Liver (tissue), 9 donors: Measurements from ENCODE around the gene PAQR4. TPM values are rescaled to one million over a fixed set of nuclear protein-coding genes. Genes with fewer than 3 reads are reported as not detected.

ENCODE experiments used
- DNase-seq: peaks from one replicate; pipeline ENCODE4 v3.0.0-alpha.2; 2017; ENCODE audit warnings: low spot score
- H3K27ac ChIP-seq, 2 donors: one replicate each; pipeline ENCODE4 v1.7.0; 2013; ENCODE audit warnings: inconsistent platforms in 2 of 2, low read length in 2 of 2, control low read depth in 1 of 2, low read depth in 1 of 2, mild to moderate bottlenecking in 1 of 2
- H3K27me3 ChIP-seq, 4 donors: one replicate each; pipeline versions ENCODE4 v1.6.1 to v1.7.0; 2013; ENCODE audit warnings: low read length in 3 of 4, inconsistent platforms in 1 of 4, mild to moderate bottlenecking in 1 of 4, moderate library complexity in 1 of 4; ENCODE audit not compliant: control insufficient read depth in 4 of 4, insufficient read depth in 4 of 4
- H3K36me3 ChIP-seq, 4 donors: one replicate each; pipeline versions ENCODE4 v1.6.1 to v1.7.0; 2013; ENCODE audit warnings: low read length in 3 of 4, mild to moderate bottlenecking in 3 of 4, low read depth in 1 of 4, moderate library complexity in 1 of 4; ENCODE audit not compliant: control insufficient read depth in 4 of 4, insufficient read depth in 3 of 4
- H3K4me1 ChIP-seq, 4 donors: one replicate each; pipeline versions ENCODE4 v1.6.1 to v1.7.0; 2013; ENCODE audit warnings: low read length in 3 of 4, mild to moderate bottlenecking in 3 of 4, moderate library complexity in 1 of 4; ENCODE audit not compliant: control insufficient read depth in 4 of 4, insufficient read depth in 4 of 4
- H3K4me3 ChIP-seq, 3 donors: one replicate each; pipeline versions ENCODE4 v1.6.1 to v1.7.0; 2013; ENCODE audit warnings: low read length in 3 of 3, control low read depth in 1 of 3, low read depth in 1 of 3, mild to moderate bottlenecking in 1 of 3
- H3K9ac ChIP-seq, 2 donors: one replicate each; pipeline ENCODE4 v1.7.0; 2013; ENCODE audit warnings: low read length in 2 of 2, mild to moderate bottlenecking in 2 of 2, moderate library complexity in 2 of 2, control low read depth in 1 of 2, low read depth in 1 of 2
- H3K9me3 ChIP-seq, 4 donors: one replicate each; pipeline versions ENCODE4 v1.6.1 to v1.7.0; 2013; ENCODE audit warnings: low read length in 3 of 4; ENCODE audit not compliant: control insufficient read depth in 4 of 4
- ATF3 ChIP-seq: IDR thresholded peaks from 2 replicates; pipeline ENCODE4 v1.6.1; 2016; ENCODE audit warnings: antibody characterized with exemption
- CTCF ChIP-seq: fragments of 150-350 bp; IDR thresholded peaks from 2 replicates; pipeline ENCODE4 v1.5.1; 2017; ENCODE audit warnings: improper control_type of control experiment, low read depth, low read length; ENCODE audit not compliant: missing input control
- EGR1 ChIP-seq, 2 donors: IDR thresholded peaks; 2 replicates each; pipeline ENCODE4 v1.6.1; 2016 to 2018; ENCODE audit warnings: antibody characterized with exemption in 2 of 2, low read depth in 2 of 2
- FOXA1 ChIP-seq: IDR thresholded peaks from 2 replicates; pipeline ENCODE4 v1.6.1; 2016; ENCODE audit warnings: antibody characterized with exemption
- FOXA2 ChIP-seq: IDR thresholded peaks from 2 replicates; pipeline ENCODE4 v1.6.1; 2016; ENCODE audit warnings: antibody characterized with exemption
- GABPA ChIP-seq, 2 donors: IDR thresholded peaks in 1 of 2; conservative IDR thresholded peaks in 1 of 2; 2 replicates each; pipeline ENCODE4 v1.6.1; 2016; ENCODE audit warnings: antibody characterized with exemption in 2 of 2, mild to moderate bottlenecking in 1 of 2, moderate library complexity in 1 of 2
- HNF4A ChIP-seq, 2 donors: conservative IDR thresholded peaks; 2 replicates each; pipeline ENCODE4 v1.6.1; 2016; ENCODE audit warnings: antibody characterized with exemption in 2 of 2, mild to moderate bottlenecking in 2 of 2
- HNF4G ChIP-seq: IDR thresholded peaks from 2 replicates; pipeline ENCODE4 v1.6.1; 2016; ENCODE audit warnings: antibody characterized with exemption
- JUND ChIP-seq, 2 donors: IDR thresholded peaks; 2 replicates each; pipeline ENCODE4 v1.6.1; 2016; ENCODE audit warnings: antibody characterized with exemption in 2 of 2
- MAX ChIP-seq: IDR thresholded peaks from 2 replicates; pipeline ENCODE4 v1.6.1; 2016; ENCODE audit warnings: antibody characterized with exemption
- NR2F2 ChIP-seq: IDR thresholded peaks from 2 replicates; pipeline ENCODE4 v1.6.1; 2016; ENCODE audit warnings: antibody characterized with exemption
- RAD21 ChIP-seq, 2 donors: IDR thresholded peaks; 2 replicates each; pipeline ENCODE4 v1.6.1; 2016; ENCODE audit warnings: antibody characterized with exemption in 2 of 2, mild to moderate bottlenecking in 2 of 2
- RXRA ChIP-seq, 2 donors: IDR thresholded peaks; 2 replicates each; pipeline ENCODE4 v1.6.1; 2017 to 2018; ENCODE audit warnings: antibody characterized with exemption in 2 of 2, mild to moderate bottlenecking in 1 of 2
- TAF1 ChIP-seq: conservative IDR thresholded peaks from 2 replicates; pipeline ENCODE4 v1.6.1; 2016; ENCODE audit warnings: antibody characterized with exemption, mild to moderate bottlenecking
- ZBTB33 ChIP-seq: IDR thresholded peaks from 2 replicates; pipeline ENCODE4 v1.6.1; 2016; ENCODE audit warnings: antibody characterized with exemption
- WGBS: extraction: QIAGEN DNeasy Blood & Tissue Kit; methylation state at CpG from one replicate; pipeline ENCODE4 v1.1.7; 2013; 5-methylcytosine and 5-hydroxymethylcytosine counted together
- polyA plus RNA-seq, 2 donors: library from polyadenylated mRNA; stranded (reverse) in 1 of 2; unstranded in 1 of 2; fragments of 200-250 nt in 1 of 2; fragments of >200 nt in 1 of 2; fragmentation: Nextera tagmentation in 1 of 2; extraction: Ambion mirVana in 1 of 2; gene quantifications; one replicate each; pipeline versions ENCODE4 v1.2.1 to v1.2.3, GENCODE V29; 2013 to 2015
- total RNA-seq, 2 donors: library from RNA; depleted of rRNA; stranded (reverse); fragments of >200 nt; gene quantifications; one replicate each; pipeline ENCODE4 v1.2.3, GENCODE V29; 2014
- donor health status: healthy.
- donor health status: healthy.
- donor health status: healthy.
- donor health status: healthy.
- donor health status: healthy.

The PAQR4 gene
- total and polyA plus RNA-seq, 4 donors, result 0.63 to 9.9 (median 2.0) TPM

GRCh38 chr16:2936436-2937011 is 32.6 kb upstream of the PAQR4 start:
- Histone ChIP-seq H3K9ac (no peak overlapping the region), H3K9me3 (no peaks in the 10 kb centered on the region), H3K27me3 (no peaks in the 10 kb centered on the region), H3K27ac (no peak overlapping the region), H3K4me3 (no peak overlapping the region), H3K4me1 (no peaks in the 10 kb centered on the region), H3K36me3 (peaks cover 6 to 60% (median 21%) of the 10 kb centered on the region in 4 donors)
- 93% methylated on average over 22 of the region's 22 CpGs for WGBS
- DNase-seq, result no peak
- no peak for TF ChIP-seq JUND (IDR thresholded peaks at IDR 0.05)
- TF ChIP-seq NR2F2, result no peak
- TF ChIP-seq EGR1 (IDR thresholded peaks at IDR 0.05; ENCODE audit: low read depth in 2 of 2), result no peak
- TF ChIP-seq FOXA2, result no peak
- TF ChIP-seq GABPA (IDR thresholded peaks at IDR 0.05 in 1 of 2, conservative IDR thresholded peaks at IDR 0.05 in 1 of 2), result no peak

- H3K27ac ChIP-seq, result no peak overlapping the region
- H3K9me3 ChIP-seq, result no peaks in the 10 kb centered on the region
- H3K36me3 ChIP-seq, result peaks cover 6 to 60% (median 21%) of the 10 kb centered on the region in 4 donors
- no peaks in the 10 kb centered on the region for H3K27me3 ChIP-seq
- H3K4me3 ChIP-seq, result no peak overlapping the region
- no peak for DNase-seq
- H3K9ac ChIP-seq, result no peak overlapping the region
- WGBS, result 96% methylated on average over 24 of the region's 24 CpGs
- TF ChIP-seq ATF3 (no peak), HNF4G (no peak), FOXA2 (no peak), ZBTB33 (no peak), RAD21 (IDR thresholded peaks at IDR 0.05) (no peak), EGR1 (IDR thresholded peaks at IDR 0.05; ENCODE audit: low read depth in 2 of 2) (no peak), JUND (IDR thresholded peaks at IDR 0.05) (no peak), CTCF (no peak), GABPA (IDR thresholded peaks at IDR 0.05 in 1 of 2, conservative IDR thresholded peaks at IDR 0.05 in 1 of 2) (no peak), NR2F2 (no peak), TAF1 (no peak), RXRA (IDR thresholded peaks at IDR 0.05) (no peak), MAX (no peak), HNF4A (conservative IDR thresholded peaks at IDR 0.05) (no peak), FOXA1 (no peak)
- H3K4me1 ChIP-seq, result no peaks in the 10 kb centered on the region
These were observed 32.0 kb upstream of the PAQR4 start for GRCh38 chr16:2937170-2937569.
